Caco-2 (cell line): ENCODE data around the gene ABCA5. TPM values are rescaled to one million over a fixed set of nuclear protein-coding genes. Genes with fewer than 3 reads are reported as not detected.
A peak's percentile ranks its signal among the peaks of the same experiment; 100 is the strongest.

Experiments used
- BruUV-seq: library from RNA; stranded (reverse); fragments of 400-500 nt; replicated peaks from 2 replicates; lab custom pipeline; 2021; lab: Mats Ljungman, UMichigan
- CTCF ChIA-PET: fragments of 300-600 bp; sonication (Branson Sonifier 250); formaldehyde crosslinking; loops from one replicate; lab custom pipeline; 2022; ENCODE audit warnings: antibody characterized with exemption; lab: Charles Lee
- POLR2A ChIA-PET: fragments of 300-600 bp; sonication (Branson Sonifier 250); formaldehyde crosslinking; loops from one replicate; lab custom pipeline; 2022; ENCODE audit warnings: antibody characterized with exemption; lab: Charles Lee
- DNase-seq, 2 experiments: peaks; one replicate each; pipeline versions ENCODE4 v3.0.0 to v3.0.0-alpha.2; 2020 to 2022
- H3K27me3 ChIP-seq: replicated peaks from 2 replicates; pipeline ENCODE4 v1.6.0; 2011; ENCODE audit warnings: low read length; ENCODE audit not compliant: control insufficient read depth, insufficient read depth
- H3K36me3 ChIP-seq: 2 replicates; pipeline ENCODE4 v1.5.1; 2011; ENCODE audit warnings: low read length; ENCODE audit not compliant: control insufficient read depth, insufficient read depth
- H3K4me1 ChIP-seq: fragments of 250-450 bp; sonication (Bioruptor Pico); 2 replicates; pipeline ENCODE4 v1.5.1; 2020; ENCODE audit warnings: mild to moderate bottlenecking
- H3K4me3 ChIP-seq: 2 replicates; pipeline ENCODE4 v1.5.1; 2011; ENCODE audit warnings: low read depth, mild to moderate bottlenecking, control low read depth, low read length
- H3K9me3 ChIP-seq: fragments of 250-450 bp; sonication (Bioruptor Pico); 2 replicates; pipeline ENCODE4 v1.5.1; 2020; ENCODE audit warnings: mild to moderate bottlenecking, moderate library complexity
- H3K27ac Mint-ChIP-seq: one replicate; pipeline ENCODE4 v1.8.0; 2022; ENCODE audit warnings: mixed read lengths; ENCODE audit not compliant: unreplicated experiment
- H3K27me3 Mint-ChIP-seq: one replicate; pipeline ENCODE4 v1.8.0; 2022; ENCODE audit warnings: mixed read lengths; ENCODE audit not compliant: insufficient read depth, unreplicated experiment
- H3K36me3 Mint-ChIP-seq: one replicate; pipeline ENCODE4 v1.8.0; 2022; ENCODE audit warnings: mild to moderate bottlenecking, mixed read lengths; ENCODE audit not compliant: insufficient read depth, unreplicated experiment
- H3K4me1 Mint-ChIP-seq: one replicate; pipeline ENCODE4 v1.8.0; 2022; ENCODE audit warnings: low read depth, mixed read lengths; ENCODE audit not compliant: unreplicated experiment
- H3K4me3 Mint-ChIP-seq: one replicate; pipeline ENCODE4 v1.8.0; 2022; ENCODE audit warnings: mild to moderate bottlenecking, moderate library complexity, mixed read lengths; ENCODE audit not compliant: unreplicated experiment
- H3K9me3 Mint-ChIP-seq: one replicate; pipeline ENCODE4 v1.8.0; 2022; ENCODE audit warnings: mixed read lengths; ENCODE audit not compliant: unreplicated experiment
- intact Hi-C: fragments of 100-400 bp; cut with micrococcal nuclease; formaldehyde crosslinking; loops from one replicate; pipeline ENCODE4 v1.10.0; 2022; ENCODE audit not compliant: unreplicated experiment
- total RNA-seq: library from RNA; stranded (reverse); gene quantifications from 2 replicates; pipeline ENCODE4 v1.2.3, GENCODE V29; 2022
- TF ChIP-seq, protein P1 (sequence below), 2 experiments: fragments of 200-600 bp in 1 of 2; IDR thresholded peaks; 1 replicate in 1 of 2; 2 replicates in 1 of 2; pipeline versions ENCODE4 v1.5.1 to v1.8.0; 2011 to 2022; ENCODE audit warnings: antibody characterized with exemption in 1 of 2, control low read depth in 1 of 2, inconsistent platforms in 1 of 2, low read depth in 1 of 2, low read length in 1 of 2, mild to moderate bottlenecking in 1 of 2, moderate library complexity in 1 of 2; ENCODE audit not compliant: insufficient read depth in 1 of 2, severe bottlenecking in 1 of 2, unreplicated experiment in 1 of 2

The ABCA5 gene
- total RNA-seq, 1 experiment from 2014 or later: 11.0 TPM

- peak in 1 of 2 experiments; percentile 42 for DNase-seq
- POLR2A ChIA-PET: no interaction called here
- intact Hi-C loops: no loop called here
- Mint-ChIP-seq H3K4me3 (peak overlapping the region; percentile 98), H3K27me3 (no peaks in the 10 kb centered on the region), H3K36me3 (no peaks in the 10 kb centered on the region), H3K4me1 (peaks cover 9% of the 10 kb centered on the region), H3K27ac (peak overlapping the region; percentile 90), H3K9me3 (no peaks in the 10 kb centered on the region)
- TF ChIP-seq, protein P1, sequence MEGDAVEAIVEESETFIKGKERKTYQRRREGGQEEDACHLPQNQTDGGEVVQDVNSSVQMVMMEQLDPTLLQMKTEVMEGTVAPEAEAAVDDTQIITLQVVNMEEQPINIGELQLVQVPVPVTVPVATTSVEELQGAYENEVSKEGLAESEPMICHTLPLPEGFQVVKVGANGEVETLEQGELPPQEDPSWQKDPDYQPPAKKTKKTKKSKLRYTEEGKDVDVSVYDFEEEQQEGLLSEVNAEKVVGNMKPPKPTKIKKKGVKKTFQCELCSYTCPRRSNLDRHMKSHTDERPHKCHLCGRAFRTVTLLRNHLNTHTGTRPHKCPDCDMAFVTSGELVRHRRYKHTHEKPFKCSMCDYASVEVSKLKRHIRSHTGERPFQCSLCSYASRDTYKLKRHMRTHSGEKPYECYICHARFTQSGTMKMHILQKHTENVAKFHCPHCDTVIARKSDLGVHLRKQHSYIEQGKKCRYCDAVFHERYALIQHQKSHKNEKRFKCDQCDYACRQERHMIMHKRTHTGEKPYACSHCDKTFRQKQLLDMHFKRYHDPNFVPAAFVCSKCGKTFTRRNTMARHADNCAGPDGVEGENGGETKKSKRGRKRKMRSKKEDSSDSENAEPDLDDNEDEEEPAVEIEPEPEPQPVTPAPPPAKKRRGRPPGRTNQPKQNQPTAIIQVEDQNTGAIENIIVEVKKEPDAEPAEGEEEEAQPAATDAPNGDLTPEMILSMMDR (IDR thresholded peaks at IDR 0.05; ENCODE audit: insufficient read depth in 1 of 2, low read depth in 1 of 2, low read length in 1 of 2, severe bottlenecking in 1 of 2, unreplicated experiment in 1 of 2): no peak
- peaks cover 8% of the 10 kb centered on the region for H3K4me1 ChIP-seq
- no peaks in the 10 kb centered on the region for H3K27me3 ChIP-seq
- CTCF ChIA-PET: interaction anchor here (0.6 to 1.5 kb wide), 4 partner anchors 9 to 197 kb away, joined by 3 to 5 read pairs (median 4); no protein-coding TSS in a partner anchor
- peak overlapping the region; percentile 91 for H3K4me3 ChIP-seq
- no peaks in the 10 kb centered on the region; the same call in 1 of the 2 replicates for H3K36me3 ChIP-seq
- BruUV-seq: no TSS peak
- no peaks in the 10 kb centered on the region for H3K9me3 ChIP-seq
Observed at GRCh38 chr17:69325518-69326376, 1.2 kb downstream of the ABCA5 start.

GRCh38 chr17:69323806-69324205 lies 3.1 kb downstream of the ABCA5 start:
- H3K4me1 Mint-ChIP-seq: peaks cover 9% of the 10 kb centered on the region
- no TSS peak for BruUV-seq
- H3K36me3 Mint-ChIP-seq: no peaks in the 10 kb centered on the region
- H3K36me3 ChIP-seq: no peaks in the 10 kb centered on the region; the same call in 1 of the 2 replicates
- H3K4me1 ChIP-seq: peaks cover 8% of the 10 kb centered on the region
- no peaks in the 10 kb centered on the region for H3K9me3 ChIP-seq
- no peaks in the 10 kb centered on the region for H3K27me3 ChIP-seq
- intact Hi-C loops: no loop called here
- H3K9me3 Mint-ChIP-seq: no peaks in the 10 kb centered on the region
- H3K27ac Mint-ChIP-seq: no peak overlapping the region
- no peak overlapping the region for H3K4me3 Mint-ChIP-seq
- TF ChIP-seq, protein P1 (IDR thresholded peaks at IDR 0.05; ENCODE audit: insufficient read depth in 1 of 2, low read depth in 1 of 2, low read length in 1 of 2, severe bottlenecking in 1 of 2, unreplicated experiment in 1 of 2): no peak
- no peak overlapping the region for H3K4me3 ChIP-seq
- H3K27me3 Mint-ChIP-seq: no peaks in the 10 kb centered on the region
- ChIA-PET CTCF (no interaction called here), POLR2A (no interaction called here)
- no peak for DNase-seq

DNA sequence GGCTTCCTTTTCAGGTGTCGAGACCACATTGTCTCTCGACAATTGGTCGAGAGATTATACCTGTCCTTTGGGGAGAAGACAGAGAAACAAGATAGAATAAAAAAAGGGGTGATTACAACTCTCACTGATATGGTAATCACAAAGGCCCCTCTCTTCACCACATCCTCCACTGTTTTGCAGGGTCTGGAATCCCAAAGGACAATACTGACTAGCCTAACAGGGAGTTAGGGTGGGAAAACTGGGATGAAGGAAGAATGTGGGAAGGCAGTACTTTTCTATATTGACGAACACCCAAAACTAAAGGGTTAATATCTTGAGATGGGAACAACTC lies 6.1 kb downstream of the ABCA5 start:
- Histone ChIP-seq H3K27me3 (no peaks in the 10 kb centered on the region), H3K9me3 (no peaks in the 10 kb centered on the region), H3K4me3 (no peak overlapping the region), H3K36me3 (no peaks in the 10 kb centered on the region), H3K4me1 (peaks cover 7% of the 10 kb centered on the region)
- H3K36me3 Mint-ChIP-seq: no peaks in the 10 kb centered on the region
- H3K9me3 Mint-ChIP-seq: no peaks in the 10 kb centered on the region
- CTCF ChIA-PET: interaction anchor here (0.6 kb wide), 1 partner anchor 1344 kb away, joined by 5 read pairs; no protein-coding TSS in a partner anchor
- intact Hi-C loops: no loop called here
- no TSS peak for BruUV-seq
- H3K27ac Mint-ChIP-seq: no peak overlapping the region
- H3K4me3 Mint-ChIP-seq: no peak overlapping the region
- no peak for DNase-seq
- no peaks in the 10 kb centered on the region for H3K27me3 Mint-ChIP-seq
- POLR2A ChIA-PET: no interaction called here
- H3K4me1 Mint-ChIP-seq: peaks cover 3% of the 10 kb centered on the region
- TF ChIP-seq, protein P1 (IDR thresholded peaks at IDR 0.05; ENCODE audit: insufficient read depth in 1 of 2, low read depth in 1 of 2, low read length in 1 of 2, severe bottlenecking in 1 of 2, unreplicated experiment in 1 of 2): no peak
